Esophagus muscularis mucosa (tissue), 4 donors: ENCODE measurements around the gene PRKAR2A. TPM values are rescaled to one million over a fixed set of nuclear protein-coding genes. Genes with fewer than 3 reads are reported as not detected.
A peak's percentile ranks its signal among the peaks of the same experiment; 100 is the strongest.
"Not testable (repeated sequence)": the region's sequence is repeated elsewhere in the genome, so short reads cannot be mapped to it uniquely, and the experiment has no call there.

Experiments
- DNase-seq: peaks from one replicate; pipeline ENCODE4 v3.0.0-alpha.2; 2017; ENCODE audit errors: extremely low spot score
- H3K27ac ChIP-seq, 4 donors: fragments of 200-600 bp; sonication (generic); replicated peaks in 1 of 4; 1 replicate in 3 of 4; 2 replicates in 1 of 4; pipeline ENCODE4 v1.5.1; 2016 to 2019; ENCODE audit warnings: mild to moderate bottlenecking in 1 of 4
- H3K27me3 ChIP-seq, 4 donors: fragments of 200-600 bp; sonication (generic); one replicate each; pipeline versions ENCODE4 v1.5.1 to v1.6.0; 2016 to 2019
- H3K36me3 ChIP-seq, 4 donors: fragments of 200-600 bp; sonication (generic); one replicate each; pipeline ENCODE4 v1.5.1; 2016 to 2019
- H3K4me1 ChIP-seq, 4 donors: fragments of 200-600 bp; sonication (generic); one replicate each; pipeline ENCODE4 v1.5.1; 2016 to 2019
- H3K4me3 ChIP-seq, 4 donors: fragments of 200-600 bp; sonication (generic); 1 replicate in 2 of 4; 2 replicates in 2 of 4; pipeline ENCODE4 v1.5.1; 2016 to 2019; ENCODE audit warnings: mild to moderate bottlenecking in 4 of 4, moderate library complexity in 1 of 4
- H3K9me3 ChIP-seq, 4 donors: fragments of 200-600 bp; sonication (generic); 1 replicate in 3 of 4; 2 replicates in 1 of 4; pipeline ENCODE4 v1.5.1; 2016 to 2019
- CTCF ChIP-seq, 3 experiments: fragments of 200-600 bp in 2 of 3; fragments of 450-650 bp in 1 of 3; sonication (generic) in 2 of 3; IDR thresholded peaks; one replicate each; pipeline ENCODE4 v1.5.1; 2017 to 2019; ENCODE audit warnings: antibody characterized with exemption in 3 of 3, mild to moderate bottlenecking in 2 of 3, moderate library complexity in 1 of 3
- EP300 ChIP-seq: sonication (generic); formaldehyde crosslinking; IDR thresholded peaks from one replicate; pipeline ENCODE4 v1.6.1; 2017; ENCODE audit warnings: antibody characterized with exemption
- POLR2A ChIP-seq: fragments of 450-650 bp; IDR thresholded peaks from one replicate; pipeline ENCODE4 v1.6.1; 2017; ENCODE audit warnings: antibody characterized with exemption, moderate library complexity, mild to moderate bottlenecking, low read depth
- POLR2AphosphoS5 ChIP-seq, 2 donors: sonication (generic); formaldehyde crosslinking; IDR thresholded peaks; one replicate each; pipeline ENCODE4 v1.6.1; 2017; ENCODE audit warnings: antibody characterized with exemption in 2 of 2
- WGBS: methylation state at CpG from one replicate; pipeline ENCODE4 v1.1.5; 2018; 5-methylcytosine and 5-hydroxymethylcytosine counted together
- intact Hi-C: fragments of 100-400 bp; cut with DNase I; formaldehyde crosslinking; loops from one replicate; pipeline ENCODE4 v1.15.1; 2023
- total RNA-seq, 4 donors: library from RNA; depleted of rRNA; stranded (reverse); fragments of >200 nt; gene quantifications; one replicate each; pipeline versions ENCODE4 v1.1.0 to v1.2.1, GENCODE V29; 2016

The PRKAR2A gene
- total RNA-seq, 4 donors from 2014 or later: 30.7 to 43.3 (median 34.2) TPM

- Histone ChIP-seq H3K27ac (no peak overlapping the region), H3K9me3 (no peaks in the 10 kb centered on the region), H3K36me3 (no peaks in the 10 kb centered on the region), H3K27me3 (no peaks in the 10 kb centered on the region), H3K4me1 (no peaks in the 10 kb centered on the region), H3K4me3 (no peak overlapping the region)
- 92% methylated on average over 7 of the region's 7 CpGs for WGBS
- TF ChIP-seq POLR2A (no peak), EP300 (no peak), CTCF (IDR thresholded peaks at IDR 0.05) (no peak), POLR2AphosphoS5 (IDR thresholded peaks at IDR 0.05) (no peak)
- DNase-seq: no peak
- intact Hi-C loops: no loop called here
Observed at GRCh38 chr3:48723725-48724124, 123.9 kb downstream of the PRKAR2A start.

- H3K9me3 ChIP-seq, H3K36me3 ChIP-seq, DNase-seq, H3K4me3 ChIP-seq, H3K27me3 ChIP-seq, H3K4me1 ChIP-seq, H3K27ac ChIP-seq, intact Hi-C loops: not testable (repeated sequence)
- WGBS: 86% methylated on average over 3 of the region's 3 CpGs
Observed at GRCh38 chr3:48723293-48723692, 124.4 kb downstream of the PRKAR2A start.

GRCh38 chr3:48716982-48717746 lies 130.5 kb downstream of the PRKAR2A start, which contains the start of gene IP6K2:
Gene IP6K2, minus strand, starts transcription at chr3:48717221. Its CDS starts 21,930 bp downstream, at chr3:48695291.
- Histone ChIP-seq H3K27me3 (no peaks in the 10 kb centered on the region), H3K36me3 (peaks cover 0 to 23% (median 9%) of the 10 kb centered on the region in 4 donors), H3K4me3 (peak within 1 kb of the TSS; percentile 67 to 93 (median 81)), H3K9me3 (no peaks in the 10 kb centered on the region), H3K27ac (peak within 1 kb of the TSS; percentile 82 to 87 (median 84)), H3K4me1 (peaks cover 27 to 48% (median 44%) of the 10 kb centered on the region in 4 donors)
- TF ChIP-seq POLR2AphosphoS5 (IDR thresholded peaks at IDR 0.05) (peak; percentile 87 to 97), POLR2A (no peak), CTCF (IDR thresholded peaks at IDR 0.05) (no peak)
- DNase-seq: peak; percentile 98
- intact Hi-C loops: no loop called here
- 4% methylated on average over 30 of the region's 38 CpGs for WGBS

GRCh38 chr3:48716508-48716981 lies 131.1 kb downstream of the PRKAR2A start:
- DNase-seq: no peak
- peaks cover 28 to 54% (median 50%) of the 10 kb centered on the region in 4 donors for H3K4me1 ChIP-seq
- H3K9me3 ChIP-seq: no peaks in the 10 kb centered on the region
- H3K27me3 ChIP-seq: no peaks in the 10 kb centered on the region
- intact Hi-C loops: no loop called here
- H3K36me3 ChIP-seq: peaks cover 0 to 27% (median 10%) of the 10 kb centered on the region in 4 donors
- TF ChIP-seq EP300 (no peak), POLR2AphosphoS5 (IDR thresholded peaks at IDR 0.05) (no peak), CTCF (IDR thresholded peaks at IDR 0.05) (no peak)
- H3K4me3 ChIP-seq: peak overlapping the region; percentile 67 to 93 (median 81)
- peak overlapping the region; percentile 82 to 87 (median 84) for H3K27ac ChIP-seq
- WGBS: 0% methylated on average over 6 of the region's 16 CpGs

GRCh38 chr3:48715174-48715800 lies 132.4 kb downstream of the PRKAR2A start:
- DNase-seq: no peak
- H3K27ac ChIP-seq: peak overlapping the region; percentile 18 to 60 (median 57)
- TF ChIP-seq POLR2AphosphoS5 (IDR thresholded peaks at IDR 0.05) (peak in 1 of 2 donors; percentile 25), POLR2A (no peak)
- peaks cover 0 to 40% (median 21%) of the 10 kb centered on the region in 4 donors for H3K36me3 ChIP-seq
- peak overlapping the region in 1 of 4 donors; percentile 67 for H3K4me3 ChIP-seq
- no peaks in the 10 kb centered on the region for H3K27me3 ChIP-seq
- H3K4me1 ChIP-seq: peaks cover 33 to 65% (median 54%) of the 10 kb centered on the region in 4 donors
- intact Hi-C loops: no loop called here
- H3K9me3 ChIP-seq: no peaks in the 10 kb centered on the region
